Peyer's patch (tissue), 4 donors: ENCODE data around the gene C19orf73. TPM values are rescaled to one million over a fixed set of nuclear protein-coding genes. Genes with fewer than 3 reads are reported as not detected.
A peak's percentile ranks its signal among the peaks of the same experiment; 100 is the strongest.
"Not testable (repeated sequence)": the region's sequence is repeated elsewhere in the genome, so short reads cannot be mapped to it uniquely, and the experiment has no call there.

Source experiments
- DNase-seq, 3 donors: peaks; one replicate each; pipeline ENCODE4 v3.0.0-alpha.2; 2017 to 2019
- H3K27ac ChIP-seq, 4 donors: fragments of 200-600 bp; sonication (generic); one replicate each; pipeline ENCODE4 v1.5.1; 2016 to 2019
- H3K27me3 ChIP-seq, 2 donors: fragments of 200-600 bp; sonication (generic); one replicate each; pipeline ENCODE4 v1.5.1; 2019
- H3K36me3 ChIP-seq, 3 donors: fragments of 200-600 bp; sonication (generic); one replicate each; pipeline ENCODE4 v1.5.1; 2016 to 2019
- H3K4me1 ChIP-seq, 4 donors: fragments of 200-600 bp; sonication (generic); one replicate each; pipeline ENCODE4 v1.5.1; 2016 to 2019
- H3K4me3 ChIP-seq, 4 donors: fragments of 200-600 bp; sonication (generic); 1 replicate in 3 of 4; 2 replicates in 1 of 4; pipeline ENCODE4 v1.5.1; 2016 to 2019; ENCODE audit warnings: mild to moderate bottlenecking in 1 of 4
- H3K9me3 ChIP-seq, 4 donors: fragments of 200-600 bp; sonication (generic); one replicate each; pipeline ENCODE4 v1.5.1; 2016 to 2019; ENCODE audit warnings: mild to moderate bottlenecking in 1 of 4
- POLR2A ChIP-seq, 2 donors: fragments of 450-650 bp; IDR thresholded peaks; one replicate each; pipeline ENCODE4 v1.5.1; 2017; ENCODE audit warnings: antibody characterized with exemption in 2 of 2, mild to moderate bottlenecking in 2 of 2, moderate library complexity in 2 of 2
- total RNA-seq, 4 donors: library from RNA; depleted of rRNA; stranded (reverse); fragments of >200 nt; gene quantifications; one replicate each; pipeline ENCODE4 v1.1.0, GENCODE V29; 2016
- TF ChIP-seq, protein P1 (sequence below), 6 experiments: fragments of 450-650 bp in 4 of 6; fragments of 200-600 bp in 2 of 6; sonication (generic) in 1 of 6; IDR thresholded peaks; one replicate each; pipeline ENCODE4 v1.5.1; 2017 to 2019; ENCODE audit warnings: antibody characterized with exemption in 6 of 6, mild to moderate bottlenecking in 3 of 6, moderate library complexity in 1 of 6

Gene C19orf73
- total RNA-seq, 4 donors from 2014 or later = 3.6 to 6.1 (median 4.6) TPM; not detected in 1

DNA sequence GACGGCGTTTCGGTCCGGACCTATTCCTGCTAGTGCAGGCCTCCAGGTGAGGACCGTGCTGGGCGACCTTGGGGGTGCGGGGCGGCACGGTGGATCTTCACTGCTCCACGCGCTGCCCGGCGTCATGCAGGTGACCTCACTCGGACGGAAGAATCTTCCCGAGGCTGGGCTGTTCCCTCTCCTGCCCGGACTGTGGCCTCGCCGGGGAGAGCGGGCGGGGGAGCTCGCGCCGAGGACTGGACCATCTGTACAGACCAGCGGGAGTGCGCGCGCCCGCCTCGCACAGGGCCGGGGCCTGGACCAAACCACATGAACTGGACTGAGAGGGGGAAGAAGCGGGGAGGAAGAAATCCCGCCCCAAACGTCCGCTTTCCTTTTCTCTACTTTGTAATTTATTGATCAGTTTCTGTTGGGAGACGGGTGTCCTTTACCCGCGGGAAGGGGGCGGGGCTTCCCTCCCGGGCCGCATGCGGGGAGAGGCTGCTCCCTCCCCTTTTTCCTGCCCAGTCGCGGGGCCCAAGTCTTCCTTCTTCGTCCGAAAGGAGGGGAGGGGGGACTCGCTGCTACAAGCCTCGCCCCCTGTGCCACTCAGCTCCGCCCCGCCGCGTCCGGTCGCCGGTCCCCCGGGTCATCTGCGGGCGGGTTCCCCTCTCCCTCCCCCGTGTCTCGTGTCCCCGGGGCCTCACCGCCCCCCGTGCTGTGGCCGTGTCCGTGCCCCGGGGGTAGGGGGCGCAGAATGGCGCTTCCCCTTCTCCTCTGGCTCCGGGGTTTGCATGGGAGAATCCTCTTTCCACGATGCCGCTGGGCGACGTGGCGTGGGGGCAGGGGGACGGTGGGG lies 31.4 kb upstream of the C19orf73 start:
- Histone ChIP-seq H3K27ac (peak overlapping the region; percentile 51 to 97 (median 85)), H3K4me1 (peaks cover 4 to 35% (median 21%) of the 10 kb centered on the region in 4 donors), H3K36me3 (no peaks in the 10 kb centered on the region), H3K27me3 (no peaks in the 10 kb centered on the region), H3K4me3 (peak overlapping the region; percentile 46 to 73 (median 54)), H3K9me3 (peaks cover 0 to 12% (median 0%) of the 10 kb centered on the region in 4 donors)
- peak; percentile 58 to 94 (median 91) for DNase-seq
- peak; percentile 68 to 81 for TF ChIP-seq POLR2A (IDR thresholded peaks at IDR 0.05)
- TF ChIP-seq, protein P1, sequence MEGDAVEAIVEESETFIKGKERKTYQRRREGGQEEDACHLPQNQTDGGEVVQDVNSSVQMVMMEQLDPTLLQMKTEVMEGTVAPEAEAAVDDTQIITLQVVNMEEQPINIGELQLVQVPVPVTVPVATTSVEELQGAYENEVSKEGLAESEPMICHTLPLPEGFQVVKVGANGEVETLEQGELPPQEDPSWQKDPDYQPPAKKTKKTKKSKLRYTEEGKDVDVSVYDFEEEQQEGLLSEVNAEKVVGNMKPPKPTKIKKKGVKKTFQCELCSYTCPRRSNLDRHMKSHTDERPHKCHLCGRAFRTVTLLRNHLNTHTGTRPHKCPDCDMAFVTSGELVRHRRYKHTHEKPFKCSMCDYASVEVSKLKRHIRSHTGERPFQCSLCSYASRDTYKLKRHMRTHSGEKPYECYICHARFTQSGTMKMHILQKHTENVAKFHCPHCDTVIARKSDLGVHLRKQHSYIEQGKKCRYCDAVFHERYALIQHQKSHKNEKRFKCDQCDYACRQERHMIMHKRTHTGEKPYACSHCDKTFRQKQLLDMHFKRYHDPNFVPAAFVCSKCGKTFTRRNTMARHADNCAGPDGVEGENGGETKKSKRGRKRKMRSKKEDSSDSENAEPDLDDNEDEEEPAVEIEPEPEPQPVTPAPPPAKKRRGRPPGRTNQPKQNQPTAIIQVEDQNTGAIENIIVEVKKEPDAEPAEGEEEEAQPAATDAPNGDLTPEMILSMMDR (IDR thresholded peaks at IDR 0.05) = no peak

DNA sequence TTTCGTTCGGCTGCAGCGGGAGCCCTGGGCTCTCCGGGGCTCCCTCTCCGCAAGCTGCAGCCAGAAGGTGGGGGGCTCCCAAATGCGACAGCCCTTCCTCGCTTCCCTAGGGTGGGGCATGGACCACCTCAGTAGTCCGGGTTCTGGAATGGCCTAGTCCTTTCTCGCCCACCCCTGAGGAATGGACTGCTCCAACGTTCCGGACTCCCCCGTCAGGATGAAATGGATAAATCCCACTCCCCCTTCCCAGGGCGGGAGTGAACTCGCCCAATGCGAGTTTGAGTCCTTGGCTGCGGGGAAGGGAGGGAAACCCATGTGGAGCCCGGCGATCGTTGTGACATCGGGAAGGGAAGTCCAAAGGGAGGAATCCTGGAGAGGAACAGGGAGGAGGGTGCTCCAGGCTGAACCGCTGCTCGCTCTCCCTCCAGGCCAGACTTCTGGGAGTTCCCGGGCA lies 30.7 kb upstream of the C19orf73 start:
- Histone ChIP-seq H3K9me3 (peaks cover 0 to 12% (median 0%) of the 10 kb centered on the region in 4 donors), H3K27me3 (no peaks in the 10 kb centered on the region), H3K36me3 (no peaks in the 10 kb centered on the region), H3K4me1 (peaks cover 4 to 35% (median 21%) of the 10 kb centered on the region in 4 donors), H3K27ac (peak overlapping the region; percentile 51 to 97 (median 85)), H3K4me3 (peak overlapping the region; percentile 46 to 73 (median 54))
- TF ChIP-seq, protein P1 (IDR thresholded peaks at IDR 0.05) = no peak
- TF ChIP-seq POLR2A (IDR thresholded peaks at IDR 0.05) = no peak
- peak in 1 of 3 donors; percentile 67 for DNase-seq

DNA sequence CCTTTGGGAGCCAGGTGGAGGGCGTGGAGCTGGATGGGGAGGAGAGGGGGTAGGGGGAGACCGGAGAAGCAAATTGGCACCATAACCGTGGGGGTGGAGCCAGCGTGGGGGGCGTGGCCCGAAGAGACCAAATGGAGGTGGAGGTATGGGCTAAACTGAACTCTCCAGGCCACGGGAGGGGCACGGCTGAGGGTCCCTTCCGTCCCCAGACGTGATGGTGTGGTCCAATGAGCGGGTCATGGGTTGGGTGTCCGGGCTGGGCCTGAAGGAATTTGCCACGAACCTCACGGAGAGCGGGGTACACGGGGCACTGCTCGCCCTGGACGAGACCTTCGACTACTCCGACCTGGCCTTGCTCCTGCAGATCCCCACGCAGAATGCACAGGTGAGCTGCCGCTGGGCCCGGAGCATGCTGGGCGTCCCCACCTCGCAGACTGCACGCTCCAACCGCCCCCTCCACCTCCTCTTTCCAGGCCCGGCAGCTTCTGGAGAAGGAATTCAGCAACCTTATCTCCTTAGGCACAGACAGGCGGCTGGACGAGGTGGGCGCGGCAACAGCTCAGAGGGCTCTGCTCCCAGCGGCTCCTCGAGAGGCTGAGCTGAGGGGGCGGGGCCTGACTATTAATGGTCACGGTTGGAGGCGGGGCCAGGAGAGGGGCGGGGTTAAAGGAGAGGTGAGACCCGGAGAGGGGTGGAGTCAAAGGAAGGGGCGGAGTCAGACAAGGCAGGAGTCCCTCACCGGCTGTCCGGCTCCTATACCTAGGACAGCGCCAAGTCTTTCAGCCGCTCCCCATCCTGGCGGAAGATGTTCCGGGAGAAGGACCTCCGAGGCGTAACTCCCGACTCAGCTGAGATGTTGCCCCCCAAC lies 30.1 kb upstream of the C19orf73 start:
- peak; percentile 86 to 100 (median 98) for DNase-seq
- Histone ChIP-seq H3K4me1 (peaks cover 4 to 35% (median 21%) of the 10 kb centered on the region in 4 donors), H3K27ac (peak overlapping the region; percentile 51 to 97 (median 85)), H3K36me3 (no peaks in the 10 kb centered on the region), H3K27me3 (no peaks in the 10 kb centered on the region), H3K4me3 (peak overlapping the region; percentile 46 to 73 (median 54)), H3K9me3 (peaks cover 0 to 12% (median 0%) of the 10 kb centered on the region in 4 donors)
- peak; percentile 68 to 92 for TF ChIP-seq POLR2A (IDR thresholded peaks at IDR 0.05)
- TF ChIP-seq, protein P1 (IDR thresholded peaks at IDR 0.05) = peak in 1 of 6 experiments; percentile 2

DNA sequence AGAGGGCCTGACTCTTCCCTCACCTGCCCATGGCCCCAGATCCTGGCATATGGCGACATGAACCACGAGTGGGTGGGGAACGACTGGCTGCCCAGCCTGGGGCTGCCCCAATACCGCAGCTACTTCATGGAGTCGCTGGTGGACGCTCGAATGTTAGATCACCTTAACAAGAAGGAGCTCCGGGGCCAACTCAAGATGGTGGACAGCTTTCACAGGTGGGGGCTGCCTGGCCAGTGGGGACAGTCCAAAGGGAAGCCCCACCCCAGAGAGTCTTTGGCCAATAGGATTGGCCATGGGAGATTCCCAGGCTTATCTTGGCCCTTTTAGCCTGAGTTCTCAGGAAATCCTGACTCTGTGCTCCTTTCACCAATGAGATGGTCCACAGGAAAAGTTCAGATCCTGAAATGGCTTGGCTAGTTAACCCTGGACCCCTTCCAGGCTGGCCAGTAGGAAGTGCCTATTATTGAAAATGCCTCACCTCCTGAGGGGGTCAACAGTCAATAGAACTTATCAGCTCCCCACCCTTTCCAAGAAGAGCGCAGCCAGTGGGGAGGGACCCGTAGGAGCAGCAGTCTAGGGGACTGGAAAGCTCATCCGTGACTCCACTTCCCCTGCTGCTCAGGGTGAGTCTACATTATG lies 29.2 kb upstream of the C19orf73 start:
- H3K36me3 ChIP-seq = no peaks in the 10 kb centered on the region
- no peak for DNase-seq
- H3K27ac ChIP-seq = peak overlapping the region in 2 of 4 donors; percentile 87 to 97
- TF ChIP-seq, protein P1 (IDR thresholded peaks at IDR 0.05) = no peak
- TF ChIP-seq POLR2A (IDR thresholded peaks at IDR 0.05) = no peak
- H3K27me3 ChIP-seq = no peaks in the 10 kb centered on the region
- peaks cover 4 to 35% (median 21%) of the 10 kb centered on the region in 4 donors for H3K4me1 ChIP-seq
- H3K4me3 ChIP-seq = peak overlapping the region in 2 of 4 donors; percentile 63 to 73
- H3K9me3 ChIP-seq = peaks cover 0 to 12% (median 0%) of the 10 kb centered on the region in 4 donors

DNA sequence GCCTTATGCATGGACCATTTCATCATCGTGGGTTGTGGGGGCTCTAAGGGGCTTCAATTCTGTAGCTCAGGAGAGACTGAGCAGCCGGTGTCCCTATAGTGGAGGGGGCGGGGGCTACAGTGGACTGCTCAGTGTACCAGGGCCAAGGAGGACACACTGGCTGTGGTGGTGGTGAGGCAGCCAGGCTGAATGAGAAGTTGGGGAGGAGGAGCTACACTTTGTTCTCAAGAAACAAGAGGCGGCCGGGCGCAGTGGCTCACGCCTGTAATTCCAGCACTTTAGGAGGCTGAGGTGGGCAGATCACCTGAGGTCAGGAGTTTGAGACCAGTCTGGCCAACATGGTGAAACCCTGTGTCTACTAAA lies 27.4 kb upstream of the C19orf73 start:
- not testable (repeated sequence) for H3K36me3 ChIP-seq, DNase-seq, H3K27ac ChIP-seq, H3K27me3 ChIP-seq, H3K9me3 ChIP-seq, H3K4me3 ChIP-seq
- H3K4me1 ChIP-seq = peaks cover 3 to 36% (median 19%) of the 10 kb centered on the region in 4 donors
